ENCODE measurements around the gene RNF40.

The RNF40 gene

DNA sequence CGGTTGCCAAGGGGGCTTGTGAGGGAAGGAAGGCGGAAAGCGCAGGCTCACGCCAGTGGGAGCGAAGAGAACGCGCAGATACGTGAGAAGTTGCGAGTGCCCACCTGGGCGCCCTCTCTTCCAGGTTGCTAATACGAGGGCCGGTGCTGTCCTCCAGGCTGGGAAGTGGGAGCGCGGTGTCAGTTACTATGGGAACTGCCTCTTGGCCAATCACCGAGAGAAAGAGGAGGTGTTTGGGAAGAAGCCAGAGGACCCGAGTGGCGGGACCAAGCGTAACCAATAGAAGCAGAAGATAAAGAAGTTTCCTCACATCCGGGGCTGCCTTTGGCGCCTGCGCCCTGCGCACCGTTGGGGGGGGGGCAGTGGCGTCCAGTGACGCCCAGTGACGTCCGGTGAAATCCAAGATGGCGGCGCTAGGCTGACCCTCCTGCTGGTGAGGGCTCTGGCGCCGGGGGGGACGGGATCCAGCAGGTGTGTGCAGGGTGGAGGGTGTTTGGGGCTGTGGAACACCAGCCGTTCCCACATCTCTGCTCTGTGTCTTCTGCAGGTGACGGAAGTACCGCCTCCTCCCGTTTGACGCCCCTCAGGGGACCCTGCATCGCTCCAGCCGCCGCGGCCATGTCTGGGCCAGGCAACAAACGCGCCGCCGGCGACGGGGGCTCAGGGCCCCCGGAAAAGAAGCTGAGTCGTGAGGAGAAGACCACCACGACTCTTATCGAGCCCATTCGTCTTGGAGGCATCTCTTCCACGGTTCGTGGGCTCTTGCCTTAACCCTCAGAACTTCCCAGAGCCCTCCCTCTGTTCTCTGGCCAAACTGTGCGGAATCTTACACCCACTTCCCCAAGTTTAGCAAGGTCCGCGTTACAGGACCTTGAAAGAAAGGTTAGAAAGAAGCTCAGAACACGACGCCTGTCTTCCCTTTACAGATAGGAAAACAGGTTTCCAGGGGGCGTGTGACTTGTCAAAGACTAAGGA lies at the start of gene RNF40, which contains the start of gene CFAP119:
Gene RNF40, plus strand, starts transcription at position 395 of the 975 bp plus-strand sequence. Its CDS starts 224 bp downstream, at position 619.
Gene CFAP119, minus strand, starts transcription at position 135 of the 975 bp plus-strand sequence. CDS start 314 bp downstream, outside the sequence.
- DNase-seq = peak; percentile 94

DNA sequence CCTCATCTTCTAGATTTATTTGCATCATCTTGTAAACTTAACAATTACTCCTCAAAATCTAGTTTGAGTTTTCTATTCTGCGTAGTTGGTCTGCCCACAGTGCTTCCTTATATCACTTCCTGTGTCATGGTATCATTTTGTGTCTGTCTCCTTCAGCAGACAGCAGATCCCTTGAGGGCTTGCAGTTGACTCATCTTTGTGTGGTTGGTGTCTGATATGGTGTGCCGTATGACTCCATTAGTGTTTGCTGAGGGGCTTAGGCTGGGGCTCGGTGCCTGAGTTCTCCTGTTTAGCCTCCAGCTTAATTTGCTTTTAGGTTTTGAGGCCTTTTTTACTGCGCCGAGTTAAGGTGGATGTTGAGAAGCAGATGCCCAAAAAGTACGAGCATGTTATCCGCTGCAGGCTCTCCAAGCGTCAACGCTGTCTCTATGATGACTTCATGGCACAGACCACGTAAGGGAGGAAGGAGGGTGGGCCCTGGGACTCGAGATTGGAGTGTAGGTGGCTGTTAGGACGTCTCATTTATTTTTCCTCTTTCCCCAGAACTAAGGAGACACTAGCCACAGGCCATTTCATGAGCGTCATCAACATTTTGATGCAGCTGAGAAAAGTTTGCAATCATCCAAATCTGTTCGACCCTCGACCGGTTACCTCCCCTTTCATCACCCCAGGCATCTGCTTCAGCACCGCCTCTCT lies 46.2 kb upstream of the RNF40 start:
- no peak for DNase-seq

DNA sequence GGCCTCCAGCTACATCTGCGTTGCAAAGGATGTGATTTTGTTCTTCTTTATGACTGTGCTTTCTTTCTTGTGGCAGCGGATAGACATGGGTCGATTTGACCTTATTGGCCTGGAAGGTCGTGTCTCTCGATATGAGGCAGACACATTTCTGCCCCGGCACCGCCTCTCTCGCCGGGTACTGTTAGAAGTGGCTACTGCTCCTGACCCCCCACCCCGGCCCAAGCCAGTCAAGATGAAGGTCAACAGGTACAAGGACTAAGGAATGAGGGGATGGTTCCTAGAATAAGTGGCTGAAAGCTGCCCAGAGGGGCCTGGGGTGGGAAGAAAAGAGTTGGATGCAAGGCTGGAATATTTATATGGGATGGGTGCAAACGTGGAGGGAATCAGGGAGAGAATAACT lies 42.0 kb upstream of the RNF40 start:
- DNase-seq = no peak

DNA sequence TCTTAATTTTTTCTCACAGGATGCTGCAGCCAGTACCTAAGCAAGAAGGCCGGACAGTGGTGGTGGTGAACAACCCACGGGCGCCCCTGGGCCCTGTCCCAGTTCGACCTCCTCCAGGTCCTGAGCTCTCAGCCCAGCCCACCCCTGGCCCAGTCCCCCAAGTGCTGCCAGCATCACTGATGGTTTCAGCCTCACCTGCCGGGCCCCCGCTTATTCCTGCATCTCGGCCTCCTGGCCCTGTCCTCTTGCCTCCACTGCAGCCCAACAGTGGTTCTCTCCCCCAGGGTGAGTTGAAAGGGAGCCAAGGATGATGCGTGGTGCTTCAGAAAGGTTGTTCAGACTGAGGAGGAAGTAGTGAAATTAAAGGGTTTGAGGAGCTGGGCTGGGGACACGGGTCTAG lies 41.4 kb upstream of the RNF40 start:
- DNase-seq = no peak

DNA sequence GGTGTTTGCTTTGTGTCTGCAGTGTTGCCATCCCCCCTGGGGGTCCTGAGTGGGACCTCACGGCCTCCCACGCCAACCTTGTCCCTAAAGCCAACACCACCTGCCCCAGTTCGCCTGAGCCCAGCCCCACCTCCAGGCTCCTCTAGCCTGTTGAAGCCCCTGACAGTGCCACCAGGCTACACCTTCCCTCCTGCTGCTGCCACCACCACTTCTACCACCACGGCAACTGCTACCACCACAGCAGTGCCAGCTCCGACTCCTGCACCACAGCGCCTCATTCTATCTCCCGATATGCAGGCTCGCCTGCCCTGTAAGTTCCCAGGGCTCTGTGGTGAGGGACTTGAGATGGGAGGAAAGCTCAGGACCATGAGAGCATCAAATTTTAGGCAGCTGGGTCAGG lies 41.0 kb upstream of the RNF40 start:
- DNase-seq = no peak

DNA sequence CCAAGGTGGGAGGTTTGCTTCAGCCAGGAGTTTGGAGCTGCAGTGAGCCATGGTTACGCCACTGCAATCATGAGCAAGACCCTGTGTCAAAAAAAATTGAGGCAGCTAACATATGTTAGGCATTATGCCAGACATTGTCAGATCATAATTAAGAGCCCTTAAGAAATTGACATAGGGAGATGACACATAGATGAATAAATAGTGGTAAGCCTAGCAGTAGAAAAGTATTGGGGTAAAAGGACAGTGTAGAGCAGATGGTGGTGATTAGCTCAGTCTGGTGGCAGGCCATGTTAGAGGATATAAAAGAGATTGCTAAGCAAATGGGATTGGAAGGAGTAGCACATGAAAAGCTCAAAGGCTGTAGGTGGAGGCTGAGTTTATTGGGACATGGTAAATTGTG lies 40.5 kb upstream of the RNF40 start:
- DNase-seq = no peak

DNA sequence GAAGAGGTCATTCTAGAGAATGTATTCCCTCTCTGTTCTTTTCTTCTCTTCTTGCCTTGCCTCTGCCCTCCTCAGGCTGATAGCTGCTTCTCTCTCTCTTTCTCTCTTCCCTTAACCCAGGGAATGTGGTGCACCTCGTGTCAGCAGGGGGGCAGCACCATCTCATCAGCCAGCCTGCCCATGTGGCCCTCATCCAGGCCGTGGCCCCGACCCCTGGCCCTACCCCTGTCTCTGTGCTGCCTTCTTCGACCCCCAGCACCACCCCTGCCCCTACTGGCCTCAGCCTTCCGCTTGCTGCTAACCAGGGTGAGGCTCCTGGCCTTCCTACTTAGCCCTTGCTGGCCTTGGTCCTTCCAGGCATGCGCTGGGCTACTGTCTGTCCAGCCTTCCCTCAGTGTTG lies 39.7 kb upstream of the RNF40 start:
- DNase-seq = no peak

DNA sequence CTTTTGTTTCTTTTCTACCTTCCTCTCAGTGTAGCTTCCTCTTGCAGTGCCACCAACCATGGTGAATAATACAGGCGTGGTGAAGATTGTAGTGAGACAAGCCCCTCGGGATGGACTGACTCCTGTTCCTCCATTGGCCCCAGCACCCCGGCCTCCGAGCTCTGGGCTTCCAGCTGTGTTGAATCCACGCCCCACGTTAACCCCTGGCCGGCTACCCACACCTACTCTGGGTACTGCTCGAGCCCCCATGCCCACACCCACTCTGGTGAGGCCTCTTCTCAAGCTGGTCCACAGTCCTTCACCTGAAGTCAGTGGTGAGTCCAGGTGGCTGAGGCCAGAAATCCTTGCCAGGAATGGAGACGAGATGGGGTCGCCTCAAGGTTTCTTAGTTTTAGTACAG lies 39.2 kb upstream of the RNF40 start:
- DNase-seq = no peak

DNA sequence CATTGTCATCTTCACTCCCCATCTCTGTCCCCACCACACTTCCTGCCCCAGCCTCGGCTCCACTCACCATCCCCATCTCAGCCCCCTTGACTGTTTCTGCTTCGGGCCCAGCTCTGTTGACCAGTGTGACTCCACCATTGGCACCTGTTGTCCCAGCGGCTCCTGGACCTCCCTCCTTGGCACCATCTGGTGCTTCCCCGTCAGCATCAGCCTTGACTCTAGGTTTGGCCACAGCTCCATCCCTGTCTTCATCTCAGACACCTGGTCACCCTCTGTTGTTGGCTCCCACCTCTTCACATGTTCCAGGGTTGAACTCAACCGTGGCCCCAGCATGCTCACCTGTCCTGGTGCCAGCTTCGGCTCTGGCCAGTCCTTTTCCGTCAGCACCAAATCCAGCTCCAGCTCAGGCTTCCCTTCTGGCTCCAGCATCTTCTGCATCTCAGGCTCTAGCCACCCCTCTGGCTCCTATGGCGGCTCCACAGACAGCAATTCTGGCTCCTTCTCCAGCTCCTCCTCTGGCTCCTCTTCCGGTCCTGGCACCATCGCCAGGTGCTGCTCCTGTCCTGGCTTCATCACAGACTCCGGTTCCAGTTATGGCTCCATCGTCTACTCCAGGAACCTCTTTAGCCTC lies 38.3 kb upstream of the RNF40 start:
- DNase-seq = no peak

DNA sequence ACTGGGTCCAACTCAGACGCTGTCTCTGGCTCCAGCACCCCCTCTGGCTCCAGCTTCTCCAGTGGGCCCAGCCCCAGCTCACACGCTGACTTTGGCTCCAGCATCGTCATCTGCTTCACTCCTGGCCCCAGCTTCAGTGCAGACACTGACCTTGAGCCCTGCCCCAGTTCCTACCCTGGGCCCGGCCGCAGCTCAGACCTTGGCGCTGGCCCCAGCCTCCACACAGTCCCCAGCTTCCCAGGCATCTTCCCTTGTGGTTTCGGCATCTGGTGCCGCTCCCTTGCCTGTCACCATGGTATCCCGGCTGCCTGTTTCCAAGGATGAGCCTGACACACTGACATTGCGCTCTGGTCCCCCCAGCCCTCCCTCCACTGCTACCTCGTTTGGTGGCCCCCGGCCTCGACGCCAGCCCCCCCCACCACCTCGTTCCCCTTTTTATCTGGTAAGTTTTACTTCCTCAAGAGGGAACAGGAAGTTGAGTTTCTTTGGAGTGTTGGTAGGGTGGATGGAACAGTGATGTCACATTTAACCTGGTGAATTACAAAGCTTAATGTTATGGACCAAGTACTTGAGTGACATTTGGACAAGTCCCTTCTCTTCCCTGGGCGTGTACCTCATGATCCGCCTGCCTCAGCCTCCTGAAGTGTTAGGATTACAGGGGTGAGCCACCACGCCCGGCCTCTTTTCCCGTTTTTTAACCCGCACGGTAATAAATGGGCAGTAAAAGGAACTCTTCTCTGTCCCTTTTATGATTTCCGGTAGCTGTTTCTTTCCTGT lies 37.3 kb upstream of the RNF40 start:
- no peak for DNase-seq

DNA sequence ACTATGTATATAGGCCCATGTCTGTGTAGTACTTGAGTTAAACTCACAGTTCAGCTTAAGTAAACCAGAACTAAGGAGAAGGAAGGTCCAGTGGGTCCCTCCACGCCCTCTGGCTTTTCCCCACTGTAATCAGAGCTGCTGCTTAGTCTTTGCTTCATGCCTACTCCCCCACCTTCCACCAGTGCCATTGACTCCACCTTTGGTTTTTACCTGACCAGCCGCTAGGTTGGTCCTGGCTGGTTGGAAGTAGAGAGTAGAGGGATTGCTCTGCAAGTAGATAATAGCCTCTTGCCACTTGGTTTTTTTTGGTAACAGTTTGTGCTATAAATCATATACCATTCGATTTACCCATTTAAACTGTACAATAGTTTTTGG lies 36.7 kb upstream of the RNF40 start:
- no peak for DNase-seq

DNA sequence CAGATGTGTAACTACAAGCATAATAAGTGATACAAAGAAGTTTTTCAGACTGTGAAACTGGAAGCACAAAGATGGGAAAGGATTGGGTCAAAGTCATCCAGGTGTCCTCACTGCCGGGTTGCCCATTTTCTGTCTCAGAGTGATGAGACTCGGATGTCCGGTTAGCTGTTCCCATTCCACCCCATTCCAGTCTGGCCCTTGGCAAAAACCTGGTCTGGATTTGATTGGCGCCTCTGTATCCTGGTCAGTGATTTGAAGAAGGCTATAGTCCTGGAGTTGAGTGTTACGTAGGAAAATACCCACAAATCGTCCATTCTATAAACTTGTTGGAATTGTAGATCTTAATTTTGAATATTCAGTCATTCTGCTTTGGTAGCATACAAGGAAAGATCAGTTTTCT lies 33.8 kb upstream of the RNF40 start:
- DNase-seq = no peak

DNA sequence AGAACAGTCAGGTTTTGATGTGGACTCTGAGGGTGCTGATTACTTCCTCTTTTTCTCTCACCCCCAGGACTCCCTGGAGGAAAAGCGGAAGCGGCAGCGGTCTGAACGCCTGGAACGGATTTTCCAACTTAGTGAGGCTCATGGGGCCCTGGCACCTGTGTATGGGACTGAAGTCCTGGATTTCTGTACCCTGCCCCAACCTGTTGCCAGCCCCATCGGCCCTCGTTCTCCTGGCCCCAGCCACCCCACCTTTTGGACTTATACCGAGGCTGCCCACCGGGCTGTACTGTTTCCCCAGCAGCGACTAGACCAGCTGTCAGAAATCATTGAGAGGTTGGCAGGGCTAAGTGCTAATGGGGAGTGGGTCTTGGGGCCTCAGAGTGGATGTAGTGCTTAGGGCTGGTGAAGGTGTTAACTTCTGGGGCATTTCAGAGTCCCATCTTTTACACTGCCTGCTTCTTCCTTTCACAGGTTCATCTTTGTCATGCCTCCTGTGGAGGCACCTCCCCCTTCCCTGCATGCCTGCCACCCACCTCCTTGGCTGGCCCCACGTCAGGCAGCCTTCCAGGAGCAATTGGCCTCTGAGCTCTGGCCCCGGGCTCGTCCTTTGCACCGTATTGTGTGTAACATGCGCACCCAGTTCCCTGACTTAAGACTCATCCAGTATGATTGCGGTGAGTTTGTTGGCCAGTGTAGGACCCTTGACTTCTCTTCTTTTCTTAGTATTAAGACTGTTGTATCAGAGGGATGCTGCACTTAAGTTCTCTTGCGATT lies 33.0 kb upstream of the RNF40 start:
- no peak for DNase-seq

DNA sequence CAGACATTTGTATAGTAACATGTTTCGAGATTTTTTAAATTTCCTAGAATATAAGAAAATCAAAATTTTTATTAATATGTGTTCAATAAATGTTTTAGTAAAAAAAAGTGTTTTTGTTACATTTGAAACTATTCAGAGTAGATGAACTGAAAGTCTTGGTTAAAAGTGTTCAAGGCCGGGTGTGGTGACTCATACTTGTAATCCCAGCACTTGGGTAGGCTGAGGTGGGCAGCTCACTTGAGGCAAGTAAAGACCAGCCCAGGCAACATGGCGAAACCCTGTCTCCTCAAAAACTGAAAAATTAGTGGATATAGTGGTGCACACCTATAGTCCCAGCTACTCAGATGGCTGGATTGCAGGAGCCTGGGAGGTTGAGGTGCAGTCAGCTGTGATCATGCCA lies 30.7 kb upstream of the RNF40 start:
- no peak for DNase-seq

DNA sequence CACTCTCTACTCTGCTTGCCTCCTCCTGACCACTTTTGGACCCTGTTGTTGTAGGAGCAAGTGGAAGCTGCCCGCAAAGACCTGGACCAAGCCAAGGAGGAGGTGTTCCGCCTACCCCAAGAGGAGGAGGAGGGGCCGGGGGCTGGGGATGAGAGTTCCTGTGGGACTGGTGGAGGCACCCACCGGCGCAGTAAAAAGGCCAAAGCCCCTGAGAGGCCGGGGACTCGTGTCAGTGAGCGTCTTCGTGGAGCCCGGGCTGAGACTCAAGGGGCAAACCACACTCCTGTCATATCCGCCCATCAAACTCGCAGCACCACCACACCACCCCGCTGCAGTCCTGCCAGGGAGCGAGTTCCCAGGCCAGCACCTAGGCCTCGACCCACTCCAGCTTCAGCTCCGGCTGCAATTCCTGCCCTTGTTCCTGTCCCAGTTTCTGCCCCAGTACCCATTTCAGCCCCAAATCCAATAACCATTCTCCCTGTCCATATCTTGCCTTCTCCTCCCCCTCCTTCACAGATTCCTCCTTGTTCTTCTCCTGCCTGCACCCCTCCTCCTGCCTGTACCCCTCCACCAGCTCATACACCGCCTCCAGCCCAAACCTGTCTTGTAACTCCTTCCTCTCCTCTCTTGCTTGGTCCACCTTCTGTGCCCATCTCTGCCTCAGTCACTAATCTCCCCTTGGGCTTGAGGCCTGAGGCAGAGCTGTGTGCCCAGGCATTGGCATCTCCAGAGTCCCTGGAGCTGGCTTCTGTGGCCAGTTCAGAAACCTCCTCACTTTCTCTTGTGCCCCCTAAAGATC lies 24.9 kb upstream of the RNF40 start:
- no peak for DNase-seq

DNA sequence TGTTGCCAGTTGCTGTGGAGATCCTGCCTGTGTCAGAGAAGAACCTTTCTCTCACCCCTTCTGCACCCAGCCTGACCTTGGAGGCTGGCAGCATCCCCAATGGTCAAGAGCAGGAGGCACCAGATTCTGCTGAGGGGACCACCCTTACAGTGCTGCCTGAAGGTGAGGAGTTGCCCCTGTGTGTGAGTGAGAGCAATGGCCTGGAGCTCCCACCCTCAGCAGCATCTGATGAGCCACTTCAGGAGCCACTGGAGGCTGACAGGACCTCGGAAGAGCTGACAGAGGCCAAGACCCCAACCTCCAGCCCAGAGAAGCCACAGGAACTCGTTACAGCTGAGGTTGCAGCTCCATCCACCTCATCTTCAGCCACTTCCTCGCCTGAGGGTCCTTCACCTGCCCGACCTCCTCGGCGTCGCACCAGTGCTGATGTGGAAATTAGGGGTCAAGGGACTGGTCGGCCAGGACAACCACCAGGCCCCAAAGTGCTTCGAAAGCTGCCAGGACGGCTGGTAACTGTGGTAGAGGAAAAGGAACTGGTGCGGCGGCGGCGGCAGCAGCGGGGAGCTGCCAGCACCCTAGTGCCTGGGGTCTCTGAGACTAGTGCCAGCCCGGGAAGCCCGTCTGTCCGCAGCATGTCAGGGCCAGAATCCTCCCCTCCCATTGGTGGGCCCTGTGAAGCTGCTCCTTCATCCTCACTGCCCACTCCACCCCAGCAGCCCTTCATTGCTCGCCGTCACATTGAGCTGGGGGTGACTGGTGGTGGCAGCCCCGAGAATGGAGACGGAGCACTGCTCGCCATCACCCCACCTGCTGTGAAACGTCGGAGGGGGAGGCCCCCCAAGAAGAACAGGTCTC lies 24.1 kb upstream of the RNF40 start:
- DNase-seq = no peak

DNA sequence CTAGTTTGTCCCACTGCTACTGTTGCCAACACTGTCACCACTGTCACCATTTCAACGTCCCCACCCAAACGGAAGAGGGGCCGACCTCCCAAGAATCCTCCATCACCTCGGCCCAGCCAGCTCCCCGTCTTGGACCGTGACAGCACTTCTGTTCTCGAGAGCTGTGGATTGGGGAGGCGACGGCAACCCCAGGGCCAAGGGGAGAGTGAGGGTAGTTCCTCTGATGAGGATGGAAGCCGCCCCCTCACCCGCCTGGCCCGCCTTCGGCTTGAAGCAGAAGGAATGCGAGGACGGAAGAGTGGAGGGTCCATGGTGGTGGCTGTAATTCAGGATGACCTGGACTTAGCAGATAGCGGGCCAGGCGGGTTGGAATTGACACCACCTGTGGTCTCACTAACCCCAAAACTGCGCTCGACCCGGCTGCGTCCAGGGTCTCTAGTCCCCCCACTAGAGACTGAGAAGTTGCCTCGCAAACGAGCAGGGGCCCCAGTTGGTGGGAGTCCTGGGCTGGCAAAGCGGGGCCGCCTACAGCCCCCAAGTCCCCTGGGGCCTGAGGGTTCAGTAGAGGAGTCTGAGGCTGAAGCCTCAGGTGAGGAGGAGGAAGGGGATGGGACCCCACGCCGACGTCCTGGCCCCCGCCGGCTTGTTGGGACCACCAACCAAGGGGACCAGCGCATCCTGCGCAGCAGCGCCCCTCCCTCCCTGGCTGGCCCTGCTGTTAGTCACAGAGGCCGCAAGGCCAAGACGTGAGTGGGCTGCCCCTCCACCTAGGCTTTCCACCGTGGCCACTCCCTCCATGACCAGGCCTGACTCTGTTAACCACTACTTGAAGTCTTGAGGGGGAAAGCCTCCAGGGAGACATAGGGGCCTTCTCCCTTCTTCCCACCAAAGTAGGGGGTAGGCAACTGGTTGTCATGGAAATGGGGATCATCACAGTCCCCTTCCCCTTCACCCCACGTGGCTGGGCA lies 22.9 kb upstream of the RNF40 start:
- no peak for DNase-seq

DNA sequence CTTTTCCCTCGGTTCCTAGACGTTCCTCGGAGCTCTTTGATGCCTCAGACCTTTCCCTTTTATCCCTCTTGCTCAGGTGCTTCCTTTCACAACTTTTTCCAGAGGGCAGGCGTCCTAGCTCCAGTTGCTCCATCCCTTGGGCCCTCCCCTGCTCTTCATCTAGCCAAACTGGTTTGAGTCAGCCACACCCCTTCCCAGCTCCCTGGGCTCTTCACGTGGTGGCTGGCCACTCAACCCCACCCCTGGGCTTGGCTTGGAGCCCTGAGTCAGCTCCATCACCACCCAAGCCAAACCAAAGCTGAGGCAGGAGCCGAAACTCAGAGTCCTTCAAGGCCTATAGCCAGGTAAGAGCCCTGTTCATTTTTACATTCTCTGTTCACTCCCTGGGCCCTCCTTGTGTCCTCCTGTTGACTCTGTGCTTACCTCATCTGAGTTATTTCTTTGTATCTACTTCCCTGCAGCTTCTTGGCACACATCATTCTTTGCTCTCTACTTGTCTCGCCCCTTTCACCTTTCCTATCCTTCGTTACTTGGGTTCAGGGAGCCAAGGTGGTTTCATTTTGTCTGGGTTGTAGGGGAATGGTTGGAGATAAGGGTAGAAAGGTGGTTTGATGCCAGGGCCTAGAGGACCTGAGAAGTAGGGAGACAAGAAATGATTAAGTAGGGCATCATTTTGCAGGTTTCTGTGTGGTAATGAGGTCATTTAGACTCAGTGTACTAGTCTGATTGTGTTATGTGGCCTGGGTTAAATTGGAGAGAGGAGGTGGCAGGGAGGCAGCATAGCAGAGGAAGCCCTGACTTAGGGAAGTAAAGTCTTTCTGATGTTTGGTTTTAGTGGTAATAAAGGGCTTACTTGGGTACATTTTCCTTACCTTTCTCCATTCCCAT lies 21.5 kb upstream of the RNF40 start:
- no peak for DNase-seq
